ENCODE results near the gene JAZF1. TPM values are rescaled to one million over a fixed set of nuclear protein-coding genes. Genes with fewer than 3 reads are reported as not detected.
A peak's percentile ranks its signal among the peaks of the same experiment; 100 is the strongest.

JAZF1 gene
- total RNA-seq, 1 donor from 2014 or later: 21.7 TPM

DNA sequence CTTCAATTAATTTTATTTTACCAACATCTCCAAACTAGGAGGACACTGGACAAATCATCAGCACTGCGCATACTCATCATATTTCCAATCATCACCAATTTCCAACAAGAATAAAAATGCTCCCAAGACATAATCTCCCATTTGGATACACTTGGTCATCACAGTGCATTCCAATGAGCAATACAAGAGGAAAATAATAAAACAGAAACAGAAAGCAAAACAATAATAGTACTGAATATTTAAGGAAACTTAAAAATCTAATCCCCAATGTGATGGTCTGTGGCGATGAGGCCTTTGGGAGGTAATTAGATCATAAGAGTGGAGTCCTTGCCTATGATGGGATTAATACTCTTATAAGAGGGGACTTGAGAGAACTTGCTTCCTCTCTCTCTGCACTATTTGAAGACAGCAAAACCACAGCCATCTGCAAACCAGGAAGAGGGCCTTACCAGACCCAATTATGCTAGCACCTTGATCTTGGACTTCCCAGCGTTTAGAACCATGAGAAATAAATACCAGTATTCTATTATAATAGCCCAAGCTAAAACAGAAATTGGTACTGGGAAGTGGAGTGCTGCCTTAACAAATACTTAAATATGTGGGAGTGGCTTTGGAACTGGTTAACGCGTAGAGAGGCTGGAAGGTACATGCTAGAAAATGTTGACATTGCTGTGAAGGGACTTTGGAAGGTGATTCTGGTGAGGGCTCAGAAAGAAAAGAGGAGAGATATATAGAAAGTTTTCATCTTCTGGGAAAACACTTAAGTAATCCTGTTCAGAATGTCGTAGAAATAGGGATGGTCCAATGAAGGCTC lies 91.5 kb downstream of the JAZF1 start:
- DNase-seq (ENCODE audit: low spot score): no peak
- intact Hi-C loops (cut with DNase I): no loop called here
- no peak for ATAC-seq

DNA sequence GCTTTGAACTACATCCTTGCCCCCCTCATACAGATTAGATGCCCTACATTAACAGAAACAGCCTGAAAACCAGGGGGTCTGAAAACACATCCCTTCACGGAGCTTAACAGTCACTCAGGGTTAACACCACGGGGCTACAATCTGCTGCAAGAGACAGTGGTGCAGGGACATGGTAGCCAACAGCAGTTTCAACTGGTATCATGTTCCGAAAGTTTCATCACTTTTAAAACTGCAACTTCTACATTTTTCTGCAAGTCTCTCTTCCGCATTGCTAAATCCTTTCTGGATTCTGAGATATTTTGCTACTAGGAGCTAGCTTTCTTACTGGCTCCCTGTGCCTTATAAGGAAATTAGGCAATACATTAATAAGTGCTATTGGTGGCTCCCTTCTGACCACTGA lies 92.6 kb downstream of the JAZF1 start:
- ATAC-seq: peak; percentile 78
- intact Hi-C loops (cut with DNase I): no loop called here
- DNase-seq (ENCODE audit: low spot score): no peak

DNA sequence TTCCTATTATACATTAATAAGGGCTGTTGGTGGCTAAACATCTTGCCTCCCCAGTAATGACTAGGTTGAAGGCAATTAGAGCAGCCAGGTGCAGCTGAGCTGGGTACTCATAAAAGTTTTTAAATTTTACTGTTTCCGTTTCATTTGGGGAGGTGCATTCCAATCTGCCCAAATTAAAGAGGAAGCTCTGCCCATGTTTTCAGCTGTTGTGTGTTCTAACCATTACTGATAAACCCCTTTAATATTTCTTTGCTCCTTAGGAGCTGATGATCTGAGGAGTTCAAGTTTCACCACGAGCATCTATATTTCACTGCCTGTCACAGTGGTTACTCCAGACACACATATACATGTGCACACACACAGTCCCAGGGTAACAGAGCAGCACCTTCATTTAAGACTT lies 94.4 kb downstream of the JAZF1 start:
- DNase-seq (ENCODE audit: low spot score) (no peak), ATAC-seq (no peak)
- intact Hi-C loops (cut with DNase I): no loop called here

DNA sequence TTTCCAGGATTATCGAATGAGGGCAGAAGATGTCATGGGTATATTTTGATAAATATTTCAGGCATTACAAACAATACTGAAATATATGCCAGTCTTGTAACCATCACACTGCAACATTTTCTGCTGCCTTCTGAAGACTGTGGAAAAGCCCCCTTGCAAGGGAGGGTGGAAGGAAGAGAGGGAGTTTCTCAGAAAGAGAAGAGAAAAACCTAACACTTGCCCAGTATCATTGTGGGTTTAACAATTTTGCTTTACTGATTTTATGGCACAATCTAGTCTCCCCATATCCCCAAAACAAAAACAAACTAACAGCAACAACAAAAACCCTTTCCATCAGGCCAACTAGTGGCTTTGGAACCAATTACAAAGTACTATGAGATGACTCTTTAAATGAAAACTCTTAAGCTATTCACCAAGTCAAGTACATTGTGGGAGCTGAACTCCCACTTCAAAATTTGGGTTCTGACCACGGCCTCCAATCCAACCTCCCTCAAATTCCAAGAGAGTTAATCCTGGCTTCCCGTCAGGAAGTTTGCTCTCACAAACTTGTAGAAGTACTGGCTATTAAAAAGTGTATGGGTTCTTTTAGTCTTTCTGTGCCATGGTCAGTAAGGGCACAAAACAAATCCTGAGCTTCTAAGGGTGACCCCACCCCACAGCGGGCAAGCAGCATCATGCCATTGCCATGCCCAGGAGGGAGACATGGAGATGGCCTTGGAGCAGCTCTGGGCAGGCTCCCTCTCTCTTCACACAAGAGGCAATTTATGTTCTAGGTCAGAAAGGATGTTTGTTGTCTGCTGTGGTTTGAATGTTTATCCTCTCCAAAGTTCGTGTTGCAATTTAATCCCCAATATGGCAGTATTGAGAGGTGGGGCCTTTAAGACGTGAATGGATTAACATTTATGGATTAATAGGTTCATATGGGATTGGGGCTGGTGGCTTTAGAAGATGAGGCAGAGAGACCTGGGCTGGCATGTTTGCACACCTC lies 96.3 kb downstream of the JAZF1 start:
- DNase-seq (ENCODE audit: low spot score): no peak
- no peak for ATAC-seq
- intact Hi-C loops (cut with DNase I): no loop called here

DNA sequence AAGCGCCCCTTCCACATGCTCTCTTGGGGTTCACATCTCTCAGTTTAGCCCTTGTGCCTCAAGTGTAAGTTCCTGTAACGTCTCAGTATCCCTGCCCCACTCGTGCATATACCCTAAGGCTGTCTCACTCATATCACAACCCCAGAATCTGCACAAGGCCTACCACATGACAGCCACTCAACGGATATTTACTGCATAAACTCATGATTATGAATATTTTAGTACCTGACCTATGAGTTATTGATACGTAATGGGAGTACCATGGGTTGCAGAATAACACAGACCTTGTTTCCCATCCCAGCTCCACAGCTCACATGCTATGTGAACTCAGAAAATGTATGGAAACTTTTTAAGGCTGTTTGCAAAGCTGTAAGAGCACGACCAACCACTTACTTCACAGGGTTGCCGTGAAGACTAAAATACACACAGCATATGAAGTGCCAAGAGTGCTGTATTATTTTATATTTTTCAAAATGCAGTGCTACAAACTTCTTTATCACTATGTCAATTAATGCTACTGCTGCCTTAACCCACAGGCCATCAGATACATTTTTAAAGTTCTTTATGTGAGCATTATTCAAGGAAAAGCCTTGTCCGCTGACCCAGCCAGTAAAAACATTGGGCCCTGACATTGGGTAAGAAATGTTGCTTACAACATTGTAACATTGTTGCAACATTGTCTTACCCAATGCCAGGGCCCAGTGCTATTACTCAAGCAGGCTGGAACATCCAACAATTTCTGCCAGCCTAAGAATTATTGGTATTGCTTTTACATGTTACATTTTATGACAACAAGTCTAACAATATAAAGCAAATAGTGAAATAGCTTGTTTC lies 97.2 kb downstream of the JAZF1 start:
- DNase-seq (ENCODE audit: low spot score): no peak
- ATAC-seq: peak; percentile 89
- intact Hi-C loops (cut with DNase I): no loop called here

DNA sequence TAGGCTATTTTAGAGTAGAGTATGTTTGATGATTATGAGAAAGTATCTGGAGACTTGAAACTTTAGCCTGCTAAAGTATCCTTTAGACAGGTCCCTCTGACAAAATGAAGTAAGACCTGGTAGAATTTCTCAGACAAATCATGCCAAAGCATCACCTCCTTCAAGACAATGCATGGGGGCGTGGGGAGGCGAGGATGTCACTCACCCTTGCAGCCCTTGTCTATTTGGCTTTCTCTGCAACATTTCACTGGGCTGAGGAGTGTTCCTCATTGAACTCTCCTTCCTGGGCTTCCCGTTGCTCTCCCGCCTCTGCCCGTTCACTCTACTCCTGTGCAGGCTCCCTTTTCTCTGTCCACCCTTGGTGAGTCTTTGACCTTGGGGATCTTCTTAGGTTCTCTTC lies 98.5 kb downstream of the JAZF1 start:
- intact Hi-C loops (cut with DNase I): no loop called here
- ATAC-seq: no peak
- DNase-seq (ENCODE audit: low spot score): no peak

DNA sequence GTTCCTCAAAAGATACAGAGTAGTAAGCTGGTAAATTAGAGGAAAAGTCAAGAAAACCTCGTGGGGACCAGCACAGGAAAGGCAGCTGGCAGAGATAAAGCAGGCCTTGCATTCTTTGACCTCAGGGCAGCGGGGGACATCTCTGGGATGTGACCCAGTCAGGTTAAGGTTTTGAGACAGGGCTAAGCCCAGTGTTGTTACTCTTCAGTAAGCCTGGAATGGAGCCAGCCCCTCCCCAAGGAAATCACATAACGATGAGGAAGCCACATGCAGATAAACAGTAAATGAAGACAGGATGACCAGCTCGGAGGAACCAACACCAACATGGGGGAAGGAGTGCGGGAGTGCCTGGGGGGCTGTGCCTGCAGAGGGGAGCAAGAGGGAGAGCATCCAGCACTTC lies 99.6 kb downstream of the JAZF1 start:
- ATAC-seq: no peak
- intact Hi-C loops (cut with DNase I): no loop called here
- DNase-seq (ENCODE audit: low spot score): no peak

DNA sequence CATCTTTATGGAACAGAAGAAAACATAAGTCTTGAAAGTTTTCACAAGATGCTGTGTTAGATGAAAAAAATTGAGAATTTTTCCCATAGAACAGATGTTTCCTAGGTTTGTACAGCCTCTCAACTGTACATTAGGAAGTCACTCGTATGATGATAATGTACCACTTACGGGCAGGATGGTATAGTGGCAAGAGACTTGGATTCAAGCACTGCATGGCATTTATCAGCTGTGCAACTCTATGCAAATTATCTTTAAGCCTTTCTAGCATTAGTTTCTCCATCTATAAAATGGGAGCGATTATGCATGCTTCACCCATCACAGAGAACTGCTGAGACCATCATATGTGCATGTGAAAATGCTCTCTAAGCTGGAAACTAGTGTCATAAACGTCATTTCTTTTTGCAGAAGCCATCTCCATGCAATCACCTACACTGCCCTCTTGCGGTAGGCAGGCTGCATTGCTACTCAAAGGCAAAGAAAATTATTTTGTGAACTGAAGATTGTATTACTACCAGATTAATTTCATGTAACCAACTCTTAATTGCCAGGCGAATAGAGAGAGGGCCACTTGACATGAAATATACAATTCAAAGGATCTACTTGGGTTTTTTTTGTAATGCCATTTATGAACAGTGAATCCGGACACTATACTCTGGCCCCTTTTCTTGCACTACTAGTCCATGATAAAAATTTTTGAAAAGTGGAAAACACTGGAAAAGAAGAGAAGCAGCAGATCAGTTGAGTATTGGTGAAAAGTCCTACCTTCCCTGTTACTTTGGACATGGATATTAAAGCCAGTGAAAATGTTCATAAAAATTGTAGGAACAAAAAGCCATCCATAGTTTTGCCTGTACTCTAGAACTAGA lies 102.3 kb downstream of the JAZF1 start:
- intact Hi-C loops (cut with DNase I): no loop called here
- DNase-seq (ENCODE audit: low spot score): no peak
- peak; percentile 66 for ATAC-seq

DNA sequence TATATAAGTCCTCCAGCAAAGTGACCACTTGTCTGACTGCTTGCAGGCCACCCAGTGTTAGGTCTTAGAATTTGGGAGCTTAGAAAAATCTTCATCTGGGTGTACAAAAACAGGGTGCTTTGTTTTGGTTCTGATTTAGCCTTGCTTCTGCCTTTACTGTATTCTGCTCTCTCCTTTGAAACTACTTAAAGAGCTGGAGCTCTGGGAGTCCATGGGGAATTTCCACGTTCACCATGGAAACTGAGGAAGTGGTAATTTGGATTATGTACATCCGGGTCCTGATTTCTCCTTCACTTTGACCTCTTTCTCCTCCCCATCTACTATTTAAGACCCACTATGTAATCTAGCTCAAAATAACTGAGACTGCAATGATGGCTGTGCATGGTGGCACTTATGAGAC lies 103.0 kb downstream of the JAZF1 start:
- no peak for ATAC-seq
- intact Hi-C loops (cut with DNase I): no loop called here
- DNase-seq (ENCODE audit: low spot score): no peak

DNA sequence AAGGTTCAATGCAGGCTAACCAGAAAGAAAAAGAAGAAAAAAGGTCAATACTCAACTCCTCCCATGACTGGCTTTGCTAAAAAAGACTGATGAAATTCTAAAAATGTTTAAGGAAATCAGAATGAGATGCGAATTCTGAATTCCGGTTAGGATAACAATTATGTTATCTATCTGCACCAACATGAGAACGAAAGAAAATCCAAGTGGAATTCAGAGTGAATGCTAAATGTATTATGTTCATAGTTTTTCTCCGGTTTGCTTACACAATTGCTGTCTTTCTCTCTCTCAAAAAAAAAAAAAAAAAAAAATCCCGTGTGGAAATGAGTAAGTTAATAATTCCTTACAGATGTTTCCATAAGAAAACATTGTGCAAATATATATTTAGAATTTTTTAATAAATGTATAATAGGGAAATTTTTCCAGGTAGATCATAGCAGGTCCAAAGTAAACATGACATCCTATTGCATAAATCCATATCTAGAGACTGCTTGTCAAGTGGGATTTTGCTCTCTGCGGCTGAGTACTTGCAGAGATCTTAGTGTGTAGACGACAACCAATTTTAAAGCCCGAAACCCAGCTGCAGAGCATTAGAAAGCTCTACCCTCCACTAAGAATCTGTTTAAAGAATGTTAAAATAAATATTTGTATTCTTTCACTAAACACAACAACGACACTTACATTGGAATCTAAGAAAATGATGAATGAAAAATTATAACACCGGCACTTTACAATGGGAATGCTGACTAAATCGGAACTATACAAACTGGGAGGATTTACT lies 104.0 kb downstream of the JAZF1 start:
- intact Hi-C loops (cut with DNase I): no loop called here
- no peak for ATAC-seq

DNA sequence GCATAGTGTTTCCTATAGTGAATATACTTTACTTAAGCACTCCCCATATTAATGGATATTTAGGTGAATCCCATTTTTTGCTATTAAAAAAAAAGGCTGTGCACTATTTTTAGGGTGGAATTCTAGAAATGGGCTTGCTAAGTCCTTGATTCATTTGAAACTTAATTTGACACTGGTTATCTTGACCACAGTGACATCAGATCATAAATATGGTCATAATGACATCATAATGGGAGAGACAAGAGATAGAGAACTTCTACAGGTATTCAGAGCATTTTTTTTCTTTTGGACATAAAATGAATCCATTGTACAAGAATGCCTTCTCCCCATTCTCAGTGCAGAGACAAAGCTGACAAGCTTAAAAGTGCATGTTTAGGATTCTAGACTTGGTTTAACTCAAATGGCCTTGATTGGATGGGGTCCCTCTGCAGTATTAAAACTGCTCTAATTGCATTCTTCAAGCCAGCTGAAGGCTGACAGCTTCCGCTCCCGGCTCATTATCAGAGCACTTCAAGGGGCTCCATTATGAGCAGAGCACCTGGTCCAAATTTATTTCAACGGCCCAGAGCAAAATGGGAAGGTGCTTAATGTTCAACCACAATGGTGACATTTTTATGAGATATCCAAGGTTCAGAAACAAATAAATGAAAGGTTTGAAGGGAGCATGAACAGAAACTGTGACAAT lies 104.8 kb downstream of the JAZF1 start:
- no peak for ATAC-seq
- no peak for DNase-seq (ENCODE audit: low spot score)
- intact Hi-C loops (cut with DNase I): no loop called here

More for the DNA sequence above, 104.0 kb downstream of the JAZF1 start:
- DNase-seq (ENCODE audit: low spot score): no peak

DNA sequence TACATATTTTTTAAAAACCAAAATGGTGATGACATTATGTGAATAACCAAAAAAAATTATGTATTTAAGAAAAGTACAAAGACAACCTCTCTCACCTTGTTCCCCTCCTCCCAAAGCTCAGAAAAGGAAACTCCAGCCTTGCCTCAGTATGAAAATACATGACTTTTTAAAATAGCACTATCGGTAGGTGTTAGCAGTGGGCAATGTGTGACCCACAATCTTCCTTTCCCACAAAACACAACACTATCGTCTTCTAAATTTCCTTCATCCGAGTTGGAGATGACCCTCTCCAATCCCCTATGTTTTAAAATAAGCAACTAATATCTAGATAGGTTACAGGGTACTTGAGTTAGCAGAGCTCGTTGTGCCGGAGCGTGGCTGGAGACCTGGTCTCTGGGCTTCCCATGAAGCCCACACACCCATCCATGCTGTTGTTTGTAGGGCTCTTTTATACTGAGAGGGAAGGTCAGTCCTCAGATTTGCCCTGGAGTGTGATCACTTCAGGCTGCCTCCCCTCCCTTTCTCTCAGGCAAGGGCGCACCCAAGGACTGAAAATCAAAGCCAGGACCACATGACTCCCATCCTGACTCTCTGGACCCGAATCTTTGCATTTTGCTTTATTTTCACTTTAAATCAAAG lies 107.6 kb downstream of the JAZF1 start:
- intact Hi-C loops (cut with DNase I): no loop called here
- DNase-seq (ENCODE audit: low spot score): no peak
- ATAC-seq: no peak

DNA sequence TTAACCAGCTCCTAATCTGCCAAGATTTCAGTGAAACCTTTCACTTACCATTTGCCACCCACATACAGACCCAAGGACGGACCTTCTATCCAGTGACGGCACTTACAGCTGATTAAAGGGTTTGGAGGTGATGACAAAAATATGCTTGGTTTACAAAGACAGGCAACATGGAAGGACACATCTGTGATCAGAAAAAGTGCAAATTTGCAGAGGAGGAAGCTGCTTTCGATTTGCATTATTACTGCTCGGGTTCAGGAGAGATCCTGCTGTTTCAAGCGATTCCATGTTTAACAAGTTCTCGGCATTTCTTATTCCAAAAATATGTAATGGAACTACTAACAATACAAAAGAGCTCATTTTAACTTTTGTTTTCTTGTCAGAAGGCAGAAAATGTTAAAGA lies 109.0 kb downstream of the JAZF1 start:
- intact Hi-C loops (cut with DNase I): no loop called here
- ATAC-seq: no peak
- no peak for DNase-seq (ENCODE audit: low spot score)

DNA sequence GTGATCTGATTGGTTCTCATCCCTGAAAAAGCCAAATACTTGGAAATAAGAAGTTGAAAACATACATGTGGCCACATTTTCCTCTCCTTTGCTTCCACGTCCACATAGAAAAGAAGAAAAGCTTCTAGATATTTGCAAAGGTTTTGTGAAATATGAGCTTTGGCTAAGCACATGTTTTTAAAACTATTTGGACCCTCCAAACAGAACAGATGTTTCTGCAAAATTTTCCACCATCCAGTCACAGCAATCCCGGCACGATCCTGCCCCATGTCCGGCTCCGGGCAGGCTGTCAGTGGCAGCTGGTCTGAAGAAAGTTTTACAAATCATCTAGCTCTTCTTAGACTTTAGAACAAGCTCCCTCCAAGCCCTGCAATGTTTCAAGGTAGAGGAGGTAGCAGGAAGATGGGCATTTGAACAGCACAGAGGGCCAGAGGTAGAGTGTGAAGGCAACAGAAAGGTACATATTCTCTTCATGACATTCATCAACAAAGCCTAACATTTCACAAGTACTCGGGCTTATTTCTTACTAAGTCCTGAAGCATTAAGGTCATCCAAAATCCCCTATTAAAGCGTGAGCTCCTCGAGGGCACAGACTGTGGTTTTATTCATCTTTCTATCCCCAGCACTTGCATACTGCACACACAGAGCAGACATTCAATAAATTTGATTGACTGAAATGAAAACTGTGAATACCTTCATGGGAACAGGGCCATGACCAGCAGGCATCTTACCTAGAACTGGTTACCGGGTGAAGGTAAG lies 110.1 kb downstream of the JAZF1 start:
- intact Hi-C loops (cut with DNase I): no loop called here
- DNase-seq (ENCODE audit: low spot score): no peak
- ATAC-seq: peak; percentile 38

DNA sequence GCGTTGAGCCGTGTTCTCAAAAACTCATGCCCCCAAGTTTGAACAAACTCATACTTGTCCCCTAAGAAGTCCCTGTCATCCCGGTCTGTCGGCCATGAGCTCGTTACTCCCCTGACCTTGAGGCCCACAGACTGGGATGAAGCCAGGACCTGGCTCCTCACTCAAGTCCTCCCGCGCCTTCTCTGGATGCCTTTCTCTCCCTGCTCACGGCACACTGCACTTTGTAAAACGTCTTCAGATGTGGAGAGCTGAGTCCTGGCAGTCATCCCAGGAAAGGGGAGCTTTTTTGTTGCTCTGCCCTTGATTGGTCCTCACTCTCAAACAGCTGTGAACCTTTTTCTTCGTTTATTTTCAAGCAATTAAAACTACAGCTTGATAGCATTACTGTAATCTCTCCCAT lies 110.8 kb downstream of the JAZF1 start:
- ATAC-seq: peak; percentile 83
- peak; percentile 75 for DNase-seq (ENCODE audit: low spot score)
- intact Hi-C loops (cut with DNase I): no loop called here

DNA sequence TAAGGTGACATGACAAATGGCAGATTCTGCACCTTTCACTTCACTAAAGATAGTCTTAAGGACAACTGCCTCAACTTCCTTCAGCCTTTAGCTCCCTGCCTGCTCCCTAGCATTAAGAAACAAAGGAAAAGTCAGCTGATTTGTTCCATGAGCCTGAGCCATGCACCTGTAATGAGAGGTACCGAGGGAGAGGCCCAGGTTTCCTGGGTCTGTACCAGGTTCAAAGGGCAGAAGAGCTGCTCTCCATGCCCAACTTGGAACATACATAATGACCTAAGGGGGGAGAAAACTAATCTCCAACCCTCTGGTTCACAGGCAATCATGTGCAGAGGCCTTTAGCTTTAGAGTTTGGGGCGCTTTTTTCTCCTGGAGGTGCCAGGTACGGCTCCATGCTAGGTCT lies 111.2 kb downstream of the JAZF1 start:
- intact Hi-C loops (cut with DNase I): no loop called here
- ATAC-seq (no peak), DNase-seq (ENCODE audit: low spot score) (no peak)

All from sciatic nerve (tissue), 2 donors.